Endothelial cell of umbilical vein (primary cell): ENCODE data around the gene HIPK1. TPM values are rescaled to one million over a fixed set of nuclear protein-coding genes. Genes with fewer than 3 reads are reported as not detected.

Source experiments
- BruUV-seq: library from RNA; stranded (reverse); fragments of 400-500 nt; replicated peaks from 2 replicates; lab custom pipeline; 2021; lab: Mats Ljungman, UMichigan
- CTCF ChIA-PET: fragments of 300-600, 350-600 bp; sonication (Branson Sonifier 250); formaldehyde crosslinking; loops from one replicate; lab custom pipeline; 2021; ENCODE audit warnings: antibody characterized with exemption, inconsistent platforms; lab: Charles Lee
- POLR2A ChIA-PET: fragments of 300-600, 350-600 bp; sonication (Branson Sonifier 250); formaldehyde crosslinking; loops from one replicate; lab custom pipeline; 2021; ENCODE audit warnings: antibody characterized with exemption, inconsistent platforms; lab: Charles Lee
- DNase-seq: peaks from one replicate; pipeline ENCODE4 v3.0.0-alpha.2; 2011; ENCODE audit warnings: low read depth, low spot score
- FAIRE-seq: peaks from 2 replicates; lab custom pipeline; 2011; peaks lifted over from hg19 to GRCh38; lab: Jason Lieb, UNC
- H2AFZ ChIP-seq: 2 replicates; pipeline ENCODE4 v1.6.0; 2012; ENCODE audit warnings: low read depth, low read length, control low read depth, inconsistent platforms
- H3K27ac ChIP-seq: 2 replicates; pipeline ENCODE4 v1.5.1; 2011; ENCODE audit warnings: low read depth, mild to moderate bottlenecking, control low read depth, low read length, moderate library complexity; ENCODE audit not compliant: insufficient read depth
- H3K27me3 ChIP-seq, 2 experiments: 2 replicates each; pipeline versions ENCODE4 v1.6.0 to v1.6.1; 2011; ENCODE audit warnings: low read length in 2 of 2, mixed read lengths in 1 of 2; ENCODE audit not compliant: control insufficient read depth in 2 of 2, insufficient read depth in 2 of 2
- H3K36me3 ChIP-seq, 2 experiments: 2 replicates in 1 of 2; 3 replicates in 1 of 2; pipeline ENCODE4 v1.5.1; 2011; ENCODE audit warnings: low read length in 2 of 2, mild to moderate bottlenecking in 1 of 2, moderate library complexity in 1 of 2; ENCODE audit not compliant: control insufficient read depth in 2 of 2, insufficient read depth in 2 of 2; ENCODE audit errors: extremely low read depth in 1 of 2
- H3K4me1 ChIP-seq: 3 replicates; pipeline ENCODE4 v1.5.1; 2011; ENCODE audit warnings: mild to moderate bottlenecking, low read length; ENCODE audit not compliant: control insufficient read depth, insufficient read depth; ENCODE audit errors: extremely low read depth
- H3K4me2 ChIP-seq: 2 replicates; pipeline ENCODE4 v1.6.1; 2011; ENCODE audit warnings: low read length, control low read depth, mixed read lengths; ENCODE audit not compliant: insufficient read depth
- H3K4me3 ChIP-seq, 3 experiments: fragments of 200-600 bp in 1 of 3; sonication (generic), shearing (Covaris generic) in 1 of 3; replicated peaks in 1 of 3; 2 replicates each; pipeline ENCODE4 v1.5.1; 2011 to 2016; ENCODE audit warnings: control low read depth in 3 of 3, low read length in 3 of 3, mild to moderate bottlenecking in 2 of 3, inconsistent platforms in 1 of 3, low read depth in 1 of 3, moderate library complexity in 1 of 3; ENCODE audit not compliant: insufficient read depth in 1 of 3
- H3K79me2 ChIP-seq: 2 replicates; pipeline ENCODE4 v1.6.0; 2012; ENCODE audit warnings: low read length, inconsistent platforms; ENCODE audit not compliant: control insufficient read depth, insufficient read depth
- H3K9ac ChIP-seq: replicated peaks from 2 replicates; pipeline ENCODE3; 2011; ENCODE audit warnings: low read length, control low read depth; ENCODE audit not compliant: insufficient read depth; ENCODE audit errors: extremely low read depth
- H3K9me1 ChIP-seq: replicated peaks from 3 replicates; pipeline ENCODE4 v1.6.0; 2011; ENCODE audit warnings: mild to moderate bottlenecking, low read length; ENCODE audit not compliant: control insufficient read depth, insufficient read depth; ENCODE audit errors: extremely low read depth
- H3K9me3 ChIP-seq: replicated peaks from 2 replicates; pipeline ENCODE4 v1.5.1; 2012; ENCODE audit warnings: low read length, inconsistent platforms; ENCODE audit not compliant: control insufficient read depth, insufficient read depth
- H4K20me1 ChIP-seq: replicated peaks from 2 replicates; pipeline ENCODE3; 2011; ENCODE audit warnings: mild to moderate bottlenecking, low read length; ENCODE audit not compliant: control insufficient read depth, insufficient read depth; ENCODE audit errors: extremely low read depth
- CTCF ChIP-seq, 2 donors: IDR thresholded peaks; 1 replicate in 1 of 2; 2 replicates in 1 of 2; pipeline ENCODE4 v1.5.1; 2011; ENCODE audit warnings: low read length in 2 of 2, mild to moderate bottlenecking in 2 of 2, moderate library complexity in 2 of 2, control low read depth in 1 of 2, inconsistent platforms in 1 of 2, low read depth in 1 of 2; ENCODE audit not compliant: insufficient read depth in 1 of 2; ENCODE audit errors: extremely low read depth in 1 of 2
- EZH2 ChIP-seq: IDR thresholded peaks from 2 replicates; pipeline ENCODE4 v1.6.1; 2012; ENCODE audit warnings: borderline replicate concordance, low read depth, mild to moderate bottlenecking, moderate library complexity, low read length, inconsistent platforms; ENCODE audit not compliant: severe bottlenecking
- FOS ChIP-seq: IDR thresholded peaks from 2 replicates; pipeline ENCODE4 v1.6.1; 2011; ENCODE audit warnings: mild to moderate bottlenecking, low read length, moderate library complexity, borderline replicate concordance; ENCODE audit not compliant: insufficient read depth
- GATA2 ChIP-seq: IDR thresholded peaks from 2 replicates; pipeline ENCODE4 v1.7.0; 2011; ENCODE audit warnings: low read depth, mild to moderate bottlenecking, moderate library complexity, mixed read lengths, low read length; ENCODE audit not compliant: insufficient read length, insufficient read depth
- JUN ChIP-seq: IDR thresholded peaks from 2 replicates; pipeline ENCODE4 v1.6.1; 2011; ENCODE audit warnings: borderline replicate concordance, low read depth; ENCODE audit not compliant: insufficient read length, insufficient read depth
- MAX ChIP-seq: IDR thresholded peaks from 2 replicates; pipeline ENCODE4 v1.6.1; 2011; ENCODE audit not compliant: insufficient read depth, insufficient read length
- MYC ChIP-seq: IDR thresholded peaks from one replicate; pipeline ENCODE4 v1.6.1; 2011; ENCODE audit warnings: mild to moderate bottlenecking, low read depth, low read length
- POLR2A ChIP-seq: IDR thresholded peaks from 2 replicates; pipeline ENCODE4 v1.6.1; 2012; ENCODE audit warnings: low read depth, mild to moderate bottlenecking, control low read depth, low read length
- POLR2AphosphoS5 ChIP-seq: IDR thresholded peaks from 2 replicates; pipeline ENCODE4 v1.6.1; 2012; ENCODE audit warnings: low read depth, mild to moderate bottlenecking, control low read depth, low read length, moderate library complexity; ENCODE audit not compliant: insufficient read depth
- dilution Hi-C: fragments of 300-500 bp; cut with MboI; formaldehyde crosslinking; loops from one replicate; pipeline ENCODE4 v1.15.0; 2019; ENCODE audit warnings: low sequenced_read_pairs; ENCODE audit not compliant: extremely low pct_ligation_motif_present
- intact Hi-C: fragments of 100-400 bp; cut with micrococcal nuclease; formaldehyde crosslinking; loops from one replicate; pipeline ENCODE4 v1.10.0; 2022
- polyA plus RNA-seq, 4 experiments: library from polyadenylated mRNA; depleted of rRNA in 3 of 4; stranded (reverse) in 3 of 4; unstranded in 1 of 4; fragments of >200 nt; gene quantifications; 2 replicates each; pipeline versions ENCODE4 v1.2.1 to v1.2.3, GENCODE V29; 2011 to 2012; ENCODE audit warnings: missing spikeins in 1 of 4
- total RNA-seq: library from RNA; stranded (reverse); gene quantifications from 2 replicates; pipeline ENCODE4 v1.2.3, GENCODE V29; 2021

HIPK1 gene
- total and polyA plus RNA-seq, 2 donors (not counting 3 experiments of a cell fraction or from before 2014, with no cell fraction given): 39.3 to 56.1 TPM

GRCh38 chr1:113999233-113999632, 70.1 kb downstream of the HIPK1 start:
- H3K9me1 ChIP-seq: no peaks in the 10 kb centered on the region
- dilution Hi-C loops: no loop called here
- no peak overlapping the region for H3K9ac ChIP-seq
- no peaks in the 10 kb centered on the region for H3K79me2 ChIP-seq
- intact Hi-C loops: no loop called here
- H3K27me3 ChIP-seq: no peaks in the 10 kb centered on the region
- no peak overlapping the region for H3K27ac ChIP-seq
- H4K20me1 ChIP-seq: no peaks in the 10 kb centered on the region
- no TSS peak for BruUV-seq
- ChIA-PET CTCF (no interaction called here), POLR2A (no interaction called here)
- FAIRE-seq (no peak), DNase-seq (no peak)
- H3K4me3 ChIP-seq: no peak overlapping the region
- no peaks in the 10 kb centered on the region for H3K9me3 ChIP-seq
- no peak overlapping the region for H3K4me2 ChIP-seq
- H2AFZ ChIP-seq: no peak overlapping the region
- H3K36me3 ChIP-seq: no peaks in the 10 kb centered on the region
- TF ChIP-seq MYC (no peak), MAX (no peak), GATA2 (no peak), EZH2 (no peak), POLR2A (no peak), FOS (no peak), POLR2AphosphoS5 (no peak)
- no peaks in the 10 kb centered on the region for H3K4me1 ChIP-seq

- no TSS peak for BruUV-seq
- dilution Hi-C loops: no loop called here
- CTCF ChIA-PET: interaction anchor here (2.0 kb wide), 1 partner anchor 21 kb away, joined by 8 read pairs; no protein-coding TSS in a partner anchor
These were observed 70.7 kb downstream of the HIPK1 start for GRCh38 chr1:113999799-114000198.

More at GRCh38 chr1:113999799-114000198, 70.7 kb downstream of the HIPK1 start:
- Histone ChIP-seq H2AFZ (no peak overlapping the region), H3K79me2 (no peaks in the 10 kb centered on the region), H3K9ac (no peak overlapping the region), H3K9me3 (no peaks in the 10 kb centered on the region), H3K4me2 (no peak overlapping the region), H3K27me3 (no peaks in the 10 kb centered on the region), H3K36me3 (no peaks in the 10 kb centered on the region), H4K20me1 (no peaks in the 10 kb centered on the region), H3K4me3 (no peak overlapping the region), H3K9me1 (no peaks in the 10 kb centered on the region), H3K27ac (no peak overlapping the region), H3K4me1 (no peaks in the 10 kb centered on the region)
- intact Hi-C loops: no loop called here
- FAIRE-seq: no peak
- POLR2A ChIA-PET: no interaction called here
- TF ChIP-seq FOS (no peak), JUN (no peak), MAX (no peak), GATA2 (no peak), EZH2 (no peak), POLR2A (no peak), CTCF (IDR thresholded peaks at IDR 0.05; ENCODE audit: extremely low read depth in 1 of 2, insufficient read depth in 1 of 2, low read depth in 1 of 2, low read length in 2 of 2) (no peak)
- no peak for DNase-seq
